K562 (cell line): ENCODE results near the gene CDC42SE2. TPM values are rescaled to one million over a fixed set of nuclear protein-coding genes. Genes with fewer than 3 reads are reported as not detected.

ENCODE experiments used
- CHD2 ChIP-seq: IDR thresholded peaks from 2 replicates; pipeline ENCODE4 v1.6.1; 2011; ENCODE audit warnings: low read depth, low read length
- GATA2 ChIP-seq: sonication (generic); formaldehyde crosslinking; IDR thresholded peaks from 2 replicates; pipeline ENCODE4 v1.4.0; 2020; ENCODE audit warnings: mild to moderate bottlenecking, missing genetic modification reagents
- IFI16 ChIP-seq: fragments of 250-450 bp; sonication (Bioruptor Pico); IDR thresholded peaks from 2 replicates; pipeline ENCODE4 v2.1.2; 2022; ENCODE audit warnings: mild to moderate bottlenecking, inconsistent platforms
- ILF3 ChIP-seq: fragments of 450-650 bp; IDR thresholded peaks from 2 replicates; pipeline ENCODE4 v1.6.1; 2018; ENCODE audit warnings: antibody characterized with exemption, mild to moderate bottlenecking, moderate library complexity, borderline replicate concordance
- KHSRP ChIP-seq: fragments of 450-650 bp; IDR thresholded peaks from 2 replicates; pipeline ENCODE4 v1.6.1; 2017
- MAZ ChIP-seq, 2 experiments: fragments of 450-650 bp in 1 of 2; sonication (generic) in 1 of 2; formaldehyde crosslinking; IDR thresholded peaks in 1 of 2; conservative IDR thresholded peaks in 1 of 2; 2 replicates each; pipeline versions ENCODE4 v1.4.0 to v1.5.0; 2020; ENCODE audit warnings: mild to moderate bottlenecking in 1 of 2, missing genetic modification reagents in 1 of 2
- NR3C1 ChIP-seq: sonication (generic); formaldehyde crosslinking; IDR thresholded peaks from 2 replicates; pipeline ENCODE4 v1.8.1; 2022; ENCODE audit warnings: missing genetic modification reagents
- SIRT6 ChIP-seq: IDR thresholded peaks from one replicate; pipeline ENCODE4 v1.6.1; 2012; ENCODE audit warnings: low read depth, mild to moderate bottlenecking, control low read depth, inconsistent platforms, low read length, moderate library complexity
- SLC30A9 ChIP-seq: fragments of 250-450 bp; sonication (Bioruptor Pico); IDR thresholded peaks from 2 replicates; pipeline ENCODE4 v1.8.0; 2022; ENCODE audit warnings: mild to moderate bottlenecking, moderate library complexity
- SMC3 ChIP-seq: conservative IDR thresholded peaks from 2 replicates; pipeline ENCODE4 v1.6.1; 2011; ENCODE audit warnings: low read depth, low read length, improper control_type of control experiment; ENCODE audit not compliant: insufficient read depth
- STAT5A ChIP-seq: IDR thresholded peaks from 2 replicates; pipeline ENCODE4 v1.6.1; 2012; ENCODE audit warnings: low read length, inconsistent platforms, borderline replicate concordance
- TBL1XR1 ChIP-seq, 2 experiments: IDR thresholded peaks; 2 replicates each; pipeline ENCODE4 v1.6.1; 2012; ENCODE audit warnings: improper control_type of control experiment in 2 of 2, low read length in 2 of 2, mild to moderate bottlenecking in 1 of 2
- polyA plus RNA-seq, 8 experiments: library from polyadenylated mRNA; depleted of rRNA in 4 of 8; stranded (reverse) in 5 of 8; unstranded in 3 of 8; fragments of >200 nt; fragmentation: Nextera tagmentation in 2 of 8; fragmentation: Illumina TruSeq in 1 of 8; extraction: Ambion mirVana in 2 of 8; extraction: Trizol in 1 of 8; gene quantifications; 2 replicates each; pipeline versions ENCODE4 v1.2.1 to v1.2.3, GENCODE V29; 2011 to 2014; ENCODE audit warnings: inconsistent platforms in 1 of 8, missing spikeins in 1 of 8
- total RNA-seq, 7 experiments: library from RNA; depleted of rRNA in 6 of 7; stranded (reverse); fragments of >200 nt in 6 of 7; fragmentation: Illumina TruSeq in 2 of 7; extraction: Trizol in 2 of 7; gene quantifications; 2 replicates each; pipeline versions ENCODE4 v1.2.1 to v1.2.3, GENCODE V29; 2011 to 2021; ENCODE audit warnings: low replicate concordance in 1 of 7
- TF ChIP-seq, protein P1 (sequence below), 3 experiments: IDR thresholded peaks in 2 of 3; conservative IDR thresholded peaks in 1 of 3; 2 replicates each; pipeline ENCODE4 v1.5.1; 2011 to 2012; ENCODE audit warnings: low read length in 3 of 3, mild to moderate bottlenecking in 3 of 3, control low read depth in 2 of 3, improper control_type of control experiment in 1 of 3, inconsistent platforms in 1 of 3, low read depth in 1 of 3, mixed read lengths in 1 of 3, moderate library complexity in 1 of 3; ENCODE audit not compliant: insufficient read depth in 2 of 3
- TF ChIP-seq, protein P2 (sequence below): fragments of 250-450 bp; sonication (Bioruptor Pico); IDR thresholded peaks from 2 replicates; pipeline ENCODE4 v1.4.0; 2020; ENCODE audit warnings: mild to moderate bottlenecking, moderate library complexity
- TF ChIP-seq, protein P3 (sequence below): IDR thresholded peaks from 2 replicates; pipeline ENCODE4 v1.6.1; 2011; ENCODE audit warnings: borderline replicate concordance, low read depth, mild to moderate bottlenecking, moderate library complexity, low read length; ENCODE audit not compliant: insufficient read depth, poor library complexity, severe bottlenecking
- TF ChIP-seq, protein P4 (sequence below): sonication (generic); IDR thresholded peaks from 2 replicates; pipeline ENCODE4 v1.6.1; 2016
- TF ChIP-seq, protein P5 (sequence below): fragments of 450-650 bp; formaldehyde crosslinking; IDR thresholded peaks from 2 replicates; pipeline ENCODE4 v1.4.0; 2020; ENCODE audit warnings: mild to moderate bottlenecking, moderate library complexity
- TF ChIP-seq, protein P6 (sequence below): sonication (generic); formaldehyde crosslinking; IDR thresholded peaks from 2 replicates; pipeline ENCODE4 v1.8.0; 2023; ENCODE audit warnings: mild to moderate bottlenecking, missing genetic modification reagents

CDC42SE2 gene
- total and polyA plus RNA-seq, 9 of the 15 experiments (the other 6 are each of a cell fraction or from before 2014, with no cell fraction given): 24.8 to 44.3 (median 32.7) TPM

DNA sequence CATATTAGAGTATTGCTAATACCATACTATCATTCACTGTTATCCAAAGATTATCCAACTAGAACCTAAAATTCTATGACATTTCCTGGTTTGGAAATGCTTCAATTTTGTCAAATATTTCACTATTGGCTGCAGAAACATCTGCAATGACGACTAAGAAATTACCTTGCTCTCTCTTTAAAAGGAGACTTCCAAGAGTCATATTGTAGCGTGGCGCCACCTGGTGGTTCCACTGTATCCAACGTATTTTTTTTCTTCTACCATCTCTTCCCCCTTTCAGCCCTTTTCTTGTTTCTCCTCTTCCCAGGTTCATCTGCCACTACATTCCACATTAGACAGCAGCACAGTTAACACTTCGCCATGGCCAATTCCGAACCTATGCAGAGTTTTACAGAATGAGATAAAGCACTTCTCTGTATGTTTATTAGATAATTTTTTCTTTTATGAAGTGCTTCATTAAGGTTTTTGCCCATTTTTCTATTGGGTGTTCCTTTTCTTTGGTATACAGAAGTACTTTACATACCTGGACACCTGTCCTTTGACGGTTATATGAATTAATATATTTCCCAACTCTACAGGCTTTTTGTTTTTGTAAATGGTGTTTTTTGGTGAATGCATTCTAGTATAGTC is 153.5 kb downstream of the CDC42SE2 start (continued):
- TF ChIP-seq, protein P1, sequence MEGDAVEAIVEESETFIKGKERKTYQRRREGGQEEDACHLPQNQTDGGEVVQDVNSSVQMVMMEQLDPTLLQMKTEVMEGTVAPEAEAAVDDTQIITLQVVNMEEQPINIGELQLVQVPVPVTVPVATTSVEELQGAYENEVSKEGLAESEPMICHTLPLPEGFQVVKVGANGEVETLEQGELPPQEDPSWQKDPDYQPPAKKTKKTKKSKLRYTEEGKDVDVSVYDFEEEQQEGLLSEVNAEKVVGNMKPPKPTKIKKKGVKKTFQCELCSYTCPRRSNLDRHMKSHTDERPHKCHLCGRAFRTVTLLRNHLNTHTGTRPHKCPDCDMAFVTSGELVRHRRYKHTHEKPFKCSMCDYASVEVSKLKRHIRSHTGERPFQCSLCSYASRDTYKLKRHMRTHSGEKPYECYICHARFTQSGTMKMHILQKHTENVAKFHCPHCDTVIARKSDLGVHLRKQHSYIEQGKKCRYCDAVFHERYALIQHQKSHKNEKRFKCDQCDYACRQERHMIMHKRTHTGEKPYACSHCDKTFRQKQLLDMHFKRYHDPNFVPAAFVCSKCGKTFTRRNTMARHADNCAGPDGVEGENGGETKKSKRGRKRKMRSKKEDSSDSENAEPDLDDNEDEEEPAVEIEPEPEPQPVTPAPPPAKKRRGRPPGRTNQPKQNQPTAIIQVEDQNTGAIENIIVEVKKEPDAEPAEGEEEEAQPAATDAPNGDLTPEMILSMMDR (IDR thresholded peaks at IDR 0.05 in 2 of 3, conservative IDR thresholded peaks at IDR 0.05 in 1 of 3; ENCODE audit: insufficient read depth in 2 of 3, low read depth in 1 of 3, low read length in 3 of 3): peak; percentile 63 to 85 (median 74)
- TF ChIP-seq, protein P2, sequence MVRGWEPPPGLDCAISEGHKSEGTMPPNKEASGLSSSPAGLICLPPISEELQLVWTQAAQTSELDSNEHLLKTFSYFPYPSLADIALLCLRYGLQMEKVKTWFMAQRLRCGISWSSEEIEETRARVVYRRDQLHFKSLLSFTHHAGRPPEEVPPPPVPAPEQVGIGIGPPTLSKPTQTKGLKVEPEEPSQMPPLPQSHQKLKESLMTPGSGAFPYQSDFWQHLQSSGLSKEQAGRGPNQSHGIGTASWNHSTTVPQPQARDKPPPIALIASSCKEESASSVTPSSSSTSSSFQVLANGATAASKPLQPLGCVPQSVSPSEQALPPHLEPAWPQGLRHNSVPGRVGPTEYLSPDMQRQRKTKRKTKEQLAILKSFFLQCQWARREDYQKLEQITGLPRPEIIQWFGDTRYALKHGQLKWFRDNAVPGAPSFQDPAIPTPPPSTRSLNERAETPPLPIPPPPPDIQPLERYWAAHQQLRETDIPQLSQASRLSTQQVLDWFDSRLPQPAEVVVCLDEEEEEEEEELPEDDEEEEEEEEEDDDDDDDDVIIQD: no peak
- no peak for TF ChIP-seq CHD2
- TF ChIP-seq, protein P3, sequence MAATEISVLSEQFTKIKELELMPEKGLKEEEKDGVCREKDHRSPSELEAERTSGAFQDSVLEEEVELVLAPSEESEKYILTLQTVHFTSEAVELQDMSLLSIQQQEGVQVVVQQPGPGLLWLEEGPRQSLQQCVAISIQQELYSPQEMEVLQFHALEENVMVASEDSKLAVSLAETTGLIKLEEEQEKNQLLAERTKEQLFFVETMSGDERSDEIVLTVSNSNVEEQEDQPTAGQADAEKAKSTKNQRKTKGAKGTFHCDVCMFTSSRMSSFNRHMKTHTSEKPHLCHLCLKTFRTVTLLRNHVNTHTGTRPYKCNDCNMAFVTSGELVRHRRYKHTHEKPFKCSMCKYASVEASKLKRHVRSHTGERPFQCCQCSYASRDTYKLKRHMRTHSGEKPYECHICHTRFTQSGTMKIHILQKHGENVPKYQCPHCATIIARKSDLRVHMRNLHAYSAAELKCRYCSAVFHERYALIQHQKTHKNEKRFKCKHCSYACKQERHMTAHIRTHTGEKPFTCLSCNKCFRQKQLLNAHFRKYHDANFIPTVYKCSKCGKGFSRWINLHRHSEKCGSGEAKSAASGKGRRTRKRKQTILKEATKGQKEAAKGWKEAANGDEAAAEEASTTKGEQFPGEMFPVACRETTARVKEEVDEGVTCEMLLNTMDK: peak; percentile 46
- no peak for TF ChIP-seq SIRT6
- TF ChIP-seq SLC30A9 (CRISPR knock-in tag): no peak
- 0 out of 4 replicates have a peak, but pooled peaks of 1 of the 2 experiments have one; percentile 17 for TF ChIP-seq TBL1XR1 (IDR thresholded peaks at IDR 0.05; ENCODE audit: low read length in 2 of 2)
- TF ChIP-seq GATA2: no peak
- TF ChIP-seq MAZ (CRISPR knock-in tag; conservative IDR thresholded peaks at IDR 0.05 in 1 of 2, IDR thresholded peaks at IDR 0.05 in 1 of 2): no peak; a peak in 1 of 4 replicates
- TF ChIP-seq SMC3: peak; percentile 73
- TF ChIP-seq, protein P4, sequence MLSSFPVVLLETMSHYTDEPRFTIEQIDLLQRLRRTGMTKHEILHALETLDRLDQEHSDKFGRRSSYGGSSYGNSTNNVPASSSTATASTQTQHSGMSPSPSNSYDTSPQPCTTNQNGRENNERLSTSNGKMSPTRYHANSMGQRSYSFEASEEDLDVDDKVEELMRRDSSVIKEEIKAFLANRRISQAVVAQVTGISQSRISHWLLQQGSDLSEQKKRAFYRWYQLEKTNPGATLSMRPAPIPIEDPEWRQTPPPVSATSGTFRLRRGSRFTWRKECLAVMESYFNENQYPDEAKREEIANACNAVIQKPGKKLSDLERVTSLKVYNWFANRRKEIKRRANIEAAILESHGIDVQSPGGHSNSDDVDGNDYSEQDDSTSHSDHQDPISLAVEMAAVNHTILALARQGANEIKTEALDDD: no peak
- TF ChIP-seq, protein P5, sequence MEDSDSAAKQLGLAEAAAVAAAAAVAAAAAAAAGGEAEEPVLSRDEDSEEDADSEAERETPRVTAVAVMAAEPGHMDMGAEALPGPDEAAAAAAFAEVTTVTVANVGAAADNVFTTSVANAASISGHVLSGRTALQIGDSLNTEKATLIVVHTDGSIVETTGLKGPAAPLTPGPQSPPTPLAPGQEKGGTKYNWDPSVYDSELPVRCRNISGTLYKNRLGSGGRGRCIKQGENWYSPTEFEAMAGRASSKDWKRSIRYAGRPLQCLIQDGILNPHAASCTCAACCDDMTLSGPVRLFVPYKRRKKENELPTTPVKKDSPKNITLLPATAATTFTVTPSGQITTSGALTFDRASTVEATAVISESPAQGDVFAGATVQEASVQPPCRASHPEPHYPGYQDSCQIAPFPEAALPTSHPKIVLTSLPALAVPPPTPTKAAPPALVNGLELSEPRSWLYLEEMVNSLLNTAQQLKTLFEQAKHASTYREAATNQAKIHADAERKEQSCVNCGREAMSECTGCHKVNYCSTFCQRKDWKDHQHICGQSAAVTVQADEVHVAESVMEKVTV (CRISPR knock-in tag): peak; percentile 56; the same call in 1 of the 2 replicates
- TF ChIP-seq, protein P6, sequence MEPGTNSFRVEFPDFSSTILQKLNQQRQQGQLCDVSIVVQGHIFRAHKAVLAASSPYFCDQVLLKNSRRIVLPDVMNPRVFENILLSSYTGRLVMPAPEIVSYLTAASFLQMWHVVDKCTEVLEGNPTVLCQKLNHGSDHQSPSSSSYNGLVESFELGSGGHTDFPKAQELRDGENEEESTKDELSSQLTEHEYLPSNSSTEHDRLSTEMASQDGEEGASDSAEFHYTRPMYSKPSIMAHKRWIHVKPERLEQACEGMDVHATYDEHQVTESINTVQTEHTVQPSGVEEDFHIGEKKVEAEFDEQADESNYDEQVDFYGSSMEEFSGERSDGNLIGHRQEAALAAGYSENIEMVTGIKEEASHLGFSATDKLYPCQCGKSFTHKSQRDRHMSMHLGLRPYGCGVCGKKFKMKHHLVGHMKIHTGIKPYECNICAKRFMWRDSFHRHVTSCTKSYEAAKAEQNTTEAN: no peak
- no peak for TF ChIP-seq STAT5A
- TF ChIP-seq KHSRP: no peak
- no peak for TF ChIP-seq IFI16
- TF ChIP-seq ILF3: no peak
- TF ChIP-seq NR3C1 (CRISPR knock-in tag): no peak
